Middle frontal gyrus (tissue), 1 donor: ENCODE results near the gene IKBKG.
"Not testable (repeated sequence)": the region's sequence is repeated elsewhere in the genome, so short reads cannot be mapped to it uniquely, and the experiment has no call there.

ENCODE experiments used
- DNase-seq: peaks from one replicate; pipeline ENCODE4 v3.0.0-alpha.2; 2015; ENCODE audit warnings: low spot score; ENCODE audit errors: extremely low spot score

IKBKG gene

GRCh38 chrX:154603438-154604430 is 56.3 kb downstream of the IKBKG start:
- DNase-seq = no peak

GRCh38 chrX:154605566-154605965 is 58.1 kb downstream of the IKBKG start:
- no peak for DNase-seq

GRCh38 chrX:154607370-154607769 is 60.0 kb downstream of the IKBKG start:
- no peak for DNase-seq

GRCh38 chrX:154607976-154608375 is 60.6 kb downstream of the IKBKG start:
- not testable (repeated sequence) for DNase-seq

- not testable (repeated sequence) for DNase-seq
Observed at GRCh38 chrX:154608823-154609222, 61.4 kb downstream of the IKBKG start.

GRCh38 chrX:154611146-154611545 is 63.7 kb downstream of the IKBKG start:
- DNase-seq = not testable (repeated sequence)

- DNase-seq = not testable (repeated sequence)
Observed at GRCh38 chrX:154613586-154613985, 66.2 kb downstream of the IKBKG start.
